HG03565 (cell line): ENCODE measurements around the gene INF2.
"Not testable (repeated sequence)": the region's sequence is repeated elsewhere in the genome, so short reads cannot be mapped to it uniquely, and the experiment has no call there.

Experiments used
- ATAC-seq: cut with Tn5 transposase; IDR thresholded peaks from one replicate; pipeline ENCODE4 v1.9.1; 2021; ENCODE audit warnings: mild to moderate bottlenecking, moderate library complexity; ENCODE audit not compliant: unreplicated experiment

The INF2 gene

DNA sequence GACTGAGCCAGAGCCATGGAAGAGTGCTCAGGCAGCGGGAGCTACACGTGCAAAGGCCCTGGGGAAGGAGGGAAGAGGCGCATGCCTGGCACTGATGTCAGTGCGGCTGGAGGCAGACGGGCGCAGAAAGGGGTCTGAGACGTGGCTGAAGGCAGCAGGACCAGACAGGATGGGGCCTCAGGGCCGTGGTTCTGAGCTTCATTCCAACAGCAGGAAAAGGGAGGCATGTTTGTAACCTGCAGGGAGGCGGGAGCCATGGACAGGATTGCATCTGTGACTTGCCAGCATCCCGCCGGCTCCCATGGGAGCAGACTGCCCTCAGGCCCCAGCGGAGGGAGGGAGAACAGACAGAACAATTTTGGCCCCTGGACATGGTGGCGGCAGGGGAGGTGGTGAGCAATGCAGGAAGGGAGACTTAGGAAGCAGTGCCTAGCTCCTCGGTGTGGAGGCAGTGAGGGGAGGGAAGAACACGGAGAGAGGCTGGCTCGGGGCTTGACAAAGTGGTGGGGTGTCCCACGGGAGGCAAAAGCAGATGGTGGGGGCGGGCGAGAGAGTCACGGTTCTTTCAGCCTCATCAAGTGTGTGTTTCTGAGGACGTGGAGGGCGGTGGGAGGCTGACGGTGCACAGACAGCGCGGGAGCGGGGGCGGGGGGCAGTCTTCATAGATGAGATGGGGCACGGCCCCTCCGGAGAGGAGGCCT, 33.3 kb upstream of the INF2 start:
- ATAC-seq = no peak

DNA sequence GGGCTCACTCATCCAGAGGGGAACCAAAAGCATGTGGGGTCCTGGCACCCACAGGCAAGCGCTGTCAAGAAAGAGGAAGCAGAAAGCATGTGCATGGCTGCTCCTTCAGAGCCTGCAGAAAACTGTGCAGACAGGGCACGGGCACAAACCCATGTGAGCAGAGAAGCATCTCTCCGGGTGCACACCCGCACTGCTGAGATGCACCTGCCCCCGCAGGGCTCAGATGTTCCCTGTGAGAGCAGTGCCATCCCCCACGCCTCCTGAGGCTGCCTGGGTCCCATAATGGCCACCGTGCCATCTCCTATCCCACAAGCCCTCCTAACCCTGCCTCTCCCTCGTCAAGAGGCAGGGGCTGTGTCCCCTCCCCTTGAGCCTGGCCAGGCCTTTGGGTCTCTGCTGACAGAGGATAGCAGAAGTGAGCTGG, 32.3 kb upstream of the INF2 start:
- peak; percentile 32 for ATAC-seq

GRCh38 chr14:104657563-104658324, 31.7 kb upstream of the INF2 start:
- no peak for ATAC-seq

GRCh38 chr14:104658325-104658712, 31.1 kb upstream of the INF2 start:
- ATAC-seq = no peak

GRCh38 chr14:104659146-104659545, 30.3 kb upstream of the INF2 start:
- ATAC-seq = no peak

DNA sequence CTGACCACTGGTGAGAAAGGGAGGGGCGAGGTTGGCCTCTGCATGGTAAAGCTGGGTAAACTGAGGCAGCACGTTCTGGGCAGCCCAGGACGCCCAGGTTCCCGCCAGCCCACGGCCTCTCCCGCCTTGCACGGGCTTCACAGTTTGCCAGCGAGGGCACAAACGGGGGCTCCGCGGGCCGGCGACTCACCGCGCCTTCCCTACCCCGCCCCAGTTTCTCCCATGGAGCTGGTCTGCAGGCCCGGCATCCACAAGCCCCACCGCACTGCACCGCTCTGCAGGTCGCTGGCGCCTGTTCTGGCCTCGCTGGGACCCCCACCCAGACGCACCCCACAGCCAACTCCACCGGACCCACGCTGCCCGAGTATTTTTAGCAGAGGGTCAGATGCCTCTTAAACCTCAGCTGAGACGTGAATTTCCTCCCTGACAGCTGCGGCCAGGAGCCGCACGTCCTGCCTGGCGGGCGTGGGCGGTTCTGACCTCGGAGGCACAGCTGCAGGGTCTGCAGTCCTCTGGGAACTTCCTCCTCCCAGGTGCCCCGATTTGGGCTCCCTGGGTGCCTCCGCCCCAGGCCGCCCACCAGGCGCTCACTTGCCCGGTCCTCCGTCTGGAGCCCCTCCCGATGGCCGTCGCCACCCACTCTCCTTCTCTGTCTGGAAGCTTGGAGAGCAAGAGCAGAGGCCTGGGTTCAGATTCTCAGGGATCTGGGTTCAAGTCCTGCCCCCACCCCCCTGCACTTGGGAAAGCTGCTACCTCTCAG, 29.5 kb upstream of the INF2 start:
- peak; percentile 27 for ATAC-seq

GRCh38 chr14:104660597-104660996, 28.8 kb upstream of the INF2 start:
- ATAC-seq = no peak

GRCh38 chr14:104661086-104661485, 28.3 kb upstream of the INF2 start:
- no peak for ATAC-seq

DNA sequence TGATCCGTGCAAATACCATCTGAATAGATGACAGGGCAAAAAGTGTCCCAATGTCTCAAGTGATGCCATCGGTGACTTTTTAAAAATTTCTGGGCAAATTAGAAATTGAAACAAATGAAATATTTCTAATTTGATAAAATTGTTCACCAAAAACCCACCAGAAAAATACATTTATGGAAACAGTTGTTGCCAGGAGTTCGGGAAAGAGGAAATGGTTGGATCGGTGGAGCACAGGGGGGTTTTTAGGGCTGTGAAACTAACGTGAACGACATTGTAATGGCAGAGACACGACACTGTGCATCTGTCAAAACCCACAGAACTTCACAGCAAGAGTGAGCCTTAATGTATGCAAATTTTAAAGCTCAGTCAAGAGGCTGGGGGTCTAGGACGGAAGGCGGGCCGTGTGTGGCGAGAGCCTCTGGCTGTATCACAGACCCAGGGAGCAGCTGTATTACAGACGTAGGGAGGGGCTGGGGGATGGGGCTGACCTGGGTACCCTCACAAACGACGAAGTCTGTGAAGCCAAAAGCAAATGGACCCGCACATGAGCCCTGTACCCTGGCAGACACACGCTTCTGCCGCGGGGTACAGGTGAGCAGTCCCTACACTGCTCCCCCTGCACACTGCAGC, 27.8 kb upstream of the INF2 start:
- ATAC-seq = not testable (repeated sequence)

DNA sequence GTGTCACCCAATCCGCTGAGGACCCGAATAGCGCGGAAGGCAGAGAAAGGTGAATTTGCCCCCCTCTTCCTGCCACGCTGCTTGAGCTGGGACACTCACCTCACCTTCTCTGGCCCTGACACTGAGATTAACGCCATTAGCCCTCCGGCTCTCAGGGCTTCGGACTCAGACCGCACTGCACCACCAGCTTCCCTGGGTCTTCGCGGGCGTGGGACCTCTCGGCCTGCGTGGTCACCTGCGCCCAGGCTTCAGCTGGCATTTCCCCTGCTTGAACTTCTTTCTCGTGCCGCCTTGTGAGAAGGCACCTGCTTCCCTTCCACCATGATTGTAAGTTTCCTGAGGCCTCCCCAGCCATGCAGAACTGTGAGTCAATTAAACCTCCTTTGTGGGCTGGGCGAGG, 26.9 kb upstream of the INF2 start:
- ATAC-seq = not testable (repeated sequence)

- ATAC-seq = no peak
Measured at GRCh38 chr14:104664107-104664506, 25.3 kb upstream of the INF2 start.

DNA sequence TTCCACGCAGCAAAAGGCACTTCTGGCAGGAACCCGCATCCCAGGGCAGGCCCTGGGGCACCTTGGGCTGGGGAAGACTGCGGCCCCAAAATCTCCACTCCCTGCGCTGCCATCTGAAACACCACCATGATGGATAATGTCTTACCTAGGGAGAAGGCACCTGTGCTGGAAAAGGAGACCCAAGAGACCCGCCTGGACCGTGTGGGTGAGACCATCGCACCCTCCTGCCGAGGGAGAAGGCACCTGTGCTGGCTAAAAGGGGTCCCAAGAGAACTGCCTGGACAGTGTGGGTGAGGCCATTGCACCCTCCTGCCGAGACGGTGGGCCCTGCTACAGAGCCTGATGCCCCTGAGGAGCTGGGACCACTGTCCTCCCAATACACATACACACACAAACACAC, 24.8 kb upstream of the INF2 start:
- ATAC-seq = no peak

- ATAC-seq = no peak
Measured at GRCh38 chr14:104665114-104665656, 24.2 kb upstream of the INF2 start.

DNA sequence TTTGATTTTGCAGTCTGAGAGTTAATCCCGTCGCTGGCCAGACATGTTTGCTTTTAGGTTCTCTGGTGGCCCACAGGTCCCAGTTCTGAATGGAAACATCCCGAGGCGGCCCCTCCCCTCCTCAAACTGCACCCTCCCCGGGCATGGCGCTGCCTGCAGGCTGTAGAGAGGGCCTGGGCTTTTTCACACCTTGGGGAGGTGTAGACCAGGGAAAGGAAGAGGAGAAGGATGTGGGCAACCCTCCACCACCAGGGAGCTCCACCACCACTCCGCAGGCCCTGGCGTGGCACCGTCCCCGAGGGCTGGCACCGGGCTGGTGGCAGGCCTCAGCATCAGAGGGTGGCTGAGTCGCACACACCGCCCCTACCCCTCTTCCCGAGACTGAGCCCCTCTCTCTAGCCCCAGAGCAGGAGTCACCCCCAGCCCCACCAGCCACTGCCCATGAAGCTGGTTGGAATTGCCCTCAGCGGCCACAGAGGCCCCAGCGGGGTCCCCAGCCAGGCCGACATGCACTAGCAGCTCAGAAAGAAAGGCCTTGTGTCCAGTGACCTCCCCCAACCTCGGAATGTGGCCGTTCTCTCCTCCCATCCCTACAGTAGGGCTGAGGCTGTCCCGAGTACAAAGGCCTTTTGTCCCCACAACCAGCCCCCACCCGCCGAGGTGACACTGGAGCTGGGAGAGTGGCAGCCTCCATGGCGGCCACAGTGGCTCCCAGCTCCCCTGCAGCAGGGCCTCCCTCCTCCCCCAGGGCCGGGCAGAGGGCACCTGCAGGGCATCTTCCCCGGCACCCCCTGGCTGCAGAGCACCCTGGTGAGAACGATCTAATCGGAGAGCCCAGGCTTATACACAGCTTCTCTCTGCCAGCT, 23.5 kb upstream of the INF2 start:
- ATAC-seq = no peak

- ATAC-seq = not testable (repeated sequence)
Measured at GRCh38 chr14:104666523-104666895, 22.9 kb upstream of the INF2 start.

- ATAC-seq = no peak
Measured at GRCh38 chr14:104666981-104667380, 22.4 kb upstream of the INF2 start.

- no peak for ATAC-seq
Measured at GRCh38 chr14:104669697-104670096, 19.7 kb upstream of the INF2 start.

- ATAC-seq = not testable (repeated sequence)
Measured at GRCh38 chr14:104671330-104671977, 18.0 kb upstream of the INF2 start.

DNA sequence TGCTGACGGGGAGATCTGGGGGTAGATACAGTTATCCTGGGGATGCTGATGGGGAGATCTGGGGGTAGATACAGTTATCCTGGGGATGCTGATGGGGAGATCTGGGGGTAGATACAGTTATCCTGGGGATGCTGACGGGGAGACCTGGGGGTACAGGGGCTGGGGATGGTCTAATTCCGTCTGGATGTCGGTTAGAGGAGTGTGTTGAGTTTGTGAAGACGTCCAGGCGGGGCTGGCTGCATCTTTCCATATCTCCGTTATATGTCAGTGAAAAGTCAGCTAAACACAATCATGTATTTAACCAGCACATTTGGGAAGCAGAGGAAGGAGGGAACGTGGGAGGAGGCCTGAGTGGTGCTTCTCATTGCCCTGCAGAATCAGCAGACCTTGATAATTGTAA, 17.3 kb upstream of the INF2 start:
- not testable (repeated sequence) for ATAC-seq

DNA sequence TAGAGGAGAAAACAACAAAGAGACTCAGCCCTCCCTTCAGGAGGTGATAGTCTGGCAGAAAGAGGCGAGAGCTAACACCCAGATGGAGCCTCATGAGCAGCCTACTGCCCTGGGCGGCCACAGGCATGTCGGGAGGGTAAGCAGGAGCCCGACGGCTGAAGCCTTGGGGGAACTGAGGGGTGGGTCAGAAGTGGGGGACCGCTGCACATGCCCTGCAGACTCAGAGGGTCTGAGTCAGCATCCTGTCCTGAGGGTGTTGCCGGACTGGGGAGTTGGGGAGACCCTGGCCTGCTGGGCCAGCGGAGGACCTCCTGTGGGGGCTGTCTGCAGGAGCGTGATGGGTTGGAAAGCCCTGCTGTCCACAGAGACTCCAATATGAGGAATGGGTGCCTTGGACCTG, 15.9 kb upstream of the INF2 start:
- no peak for ATAC-seq
